ENCODE data around the gene SMURF1. TPM values are rescaled to one million over a fixed set of nuclear protein-coding genes. Genes with fewer than 3 reads are reported as not detected.
A peak's percentile ranks its signal among the peaks of the same experiment; 100 is the strongest.

SMURF1 gene
- total RNA-seq, 1 donor from 2014 or later: 44.7 TPM

GRCh38 chr7:99096124-99096887 lies 47.6 kb downstream of the SMURF1 start:
- peaks cover 86% of the 10 kb centered on the region for H4K20me1 ChIP-seq (ENCODE audit: insufficient read depth, low read length)

GRCh38 chr7:99095698-99096097 lies 48.2 kb downstream of the SMURF1 start:
- peak overlapping the region; percentile 11 for H3K27ac Mint-ChIP-seq (ENCODE audit: unreplicated experiment)
- H3K4me3 ChIP-seq (ENCODE audit: insufficient read depth, low read depth, low read length): no peak overlapping the region
- DNase-seq (ENCODE audit: low read depth): no peak
- H4K20me1 ChIP-seq (ENCODE audit: insufficient read depth, low read length): peaks cover 87% of the 10 kb centered on the region
- no peaks in the 10 kb centered on the region for H3K27me3 ChIP-seq (ENCODE audit: insufficient read depth, low read length)
- no peak overlapping the region for H3K4me3 Mint-ChIP-seq (ENCODE audit: unreplicated experiment)
- no peak overlapping the region for H2AFZ ChIP-seq (ENCODE audit: low read depth, low read length)
- H3K79me2 ChIP-seq (ENCODE audit: insufficient read depth, low read length): peaks cover 98% of the 10 kb centered on the region
- TF ChIP-seq EZH2 (IDR thresholded peaks at IDR 0.05; ENCODE audit: insufficient read depth, low read length) (no peak), CTCF (IDR thresholded peaks at IDR 0.05; ENCODE audit: insufficient read depth, low read depth, low read length) (no peak)
- H3K27ac ChIP-seq (ENCODE audit: low read depth, low read length): no peak overlapping the region
- peaks cover 1% of the 10 kb centered on the region for H3K9me3 Mint-ChIP-seq (ENCODE audit: unreplicated experiment)
- H3K36me3 ChIP-seq (ENCODE audit: insufficient read depth, low read length): no peaks in the 10 kb centered on the region
- H3K9me3 ChIP-seq (ENCODE audit: insufficient read depth, low read depth, low read length): no peaks in the 10 kb centered on the region
- H3K4me1 Mint-ChIP-seq (ENCODE audit: low read depth, unreplicated experiment): peaks cover 23% of the 10 kb centered on the region
- H3K36me3 Mint-ChIP-seq (ENCODE audit: low read depth, unreplicated experiment): no peaks in the 10 kb centered on the region
- no peak overlapping the region for H3K9ac ChIP-seq (ENCODE audit: low read length)
- no peak overlapping the region for H3K4me2 ChIP-seq (ENCODE audit: low read length)
- no peak for FAIRE-seq
- no peaks in the 10 kb centered on the region for H3K4me1 ChIP-seq (ENCODE audit: insufficient read depth, low read length)
- no peaks in the 10 kb centered on the region for H3K27me3 Mint-ChIP-seq (ENCODE audit: low read depth, unreplicated experiment)

More at GRCh38 chr7:99096124-99096887, 47.6 kb downstream of the SMURF1 start:
- Mint-ChIP-seq H3K4me1 (ENCODE audit: low read depth, unreplicated experiment) (peaks cover 24% of the 10 kb centered on the region), H3K36me3 (ENCODE audit: low read depth, unreplicated experiment) (no peaks in the 10 kb centered on the region), H3K27ac (ENCODE audit: unreplicated experiment) (peak overlapping the region; percentile 11), H3K4me3 (ENCODE audit: unreplicated experiment) (no peak overlapping the region), H3K9me3 (ENCODE audit: unreplicated experiment) (peaks cover 1% of the 10 kb centered on the region), H3K27me3 (ENCODE audit: low read depth, unreplicated experiment) (no peaks in the 10 kb centered on the region)
- FAIRE-seq (peak; percentile 29), DNase-seq (ENCODE audit: low read depth) (no peak)
- no peak overlapping the region for H3K4me2 ChIP-seq (ENCODE audit: low read length)
- H3K9me3 ChIP-seq (ENCODE audit: insufficient read depth, low read depth, low read length): no peaks in the 10 kb centered on the region
- H3K79me2 ChIP-seq (ENCODE audit: insufficient read depth, low read length): peaks cover 98% of the 10 kb centered on the region
- H3K27ac ChIP-seq (ENCODE audit: low read depth, low read length): no peak overlapping the region
- no peak overlapping the region for H2AFZ ChIP-seq (ENCODE audit: low read depth, low read length)
- no peaks in the 10 kb centered on the region for H3K27me3 ChIP-seq (ENCODE audit: insufficient read depth, low read length)
- no peak overlapping the region for H3K4me3 ChIP-seq (ENCODE audit: insufficient read depth, low read depth, low read length)
- H3K36me3 ChIP-seq (ENCODE audit: insufficient read depth, low read length): no peaks in the 10 kb centered on the region
- H3K9ac ChIP-seq (ENCODE audit: low read length): no peak overlapping the region
- TF ChIP-seq CTCF (IDR thresholded peaks at IDR 0.05; ENCODE audit: insufficient read depth, low read depth, low read length): no peak
- no peak for TF ChIP-seq EZH2 (IDR thresholded peaks at IDR 0.05; ENCODE audit: insufficient read depth, low read length)
- H3K4me1 ChIP-seq (ENCODE audit: insufficient read depth, low read length): no peaks in the 10 kb centered on the region

- TF ChIP-seq EZH2 (IDR thresholded peaks at IDR 0.05; ENCODE audit: insufficient read depth, low read length) (no peak), CTCF (IDR thresholded peaks at IDR 0.05; ENCODE audit: insufficient read depth, low read depth, low read length) (no peak)
- Histone ChIP-seq H3K4me1 (ENCODE audit: insufficient read depth, low read length) (no peaks in the 10 kb centered on the region), H3K27me3 (ENCODE audit: insufficient read depth, low read length) (no peaks in the 10 kb centered on the region), H3K9ac (ENCODE audit: low read length) (no peak overlapping the region), H2AFZ (ENCODE audit: low read depth, low read length) (no peak overlapping the region), H4K20me1 (ENCODE audit: insufficient read depth, low read length) (peaks cover 93% of the 10 kb centered on the region), H3K79me2 (ENCODE audit: insufficient read depth, low read length) (peaks cover 98% of the 10 kb centered on the region), H3K4me2 (ENCODE audit: low read length) (no peak overlapping the region), H3K9me3 (ENCODE audit: insufficient read depth, low read depth, low read length) (no peaks in the 10 kb centered on the region), H3K27ac (ENCODE audit: low read depth, low read length) (no peak overlapping the region), H3K4me3 (ENCODE audit: insufficient read depth, low read depth, low read length) (no peak overlapping the region), H3K36me3 (ENCODE audit: insufficient read depth, low read length) (no peaks in the 10 kb centered on the region)
- Mint-ChIP-seq H3K9me3 (ENCODE audit: unreplicated experiment) (peaks cover 1% of the 10 kb centered on the region), H3K27ac (ENCODE audit: unreplicated experiment) (no peak overlapping the region), H3K36me3 (ENCODE audit: low read depth, unreplicated experiment) (no peaks in the 10 kb centered on the region), H3K27me3 (ENCODE audit: low read depth, unreplicated experiment) (no peaks in the 10 kb centered on the region), H3K4me1 (ENCODE audit: low read depth, unreplicated experiment) (peaks cover 20% of the 10 kb centered on the region), H3K4me3 (ENCODE audit: unreplicated experiment) (peak overlapping the region; percentile 45)
- FAIRE-seq (no peak), DNase-seq (ENCODE audit: low read depth) (no peak)
Measured at GRCh38 chr7:99094401-99094800, 49.5 kb downstream of the SMURF1 start.
